Fibroblast of lung (primary cell): Measurements from ENCODE around the gene BCAS3.

ENCODE experiments used
- CTCF ChIP-seq, 2 donors: IDR thresholded peaks in 1 of 2; conservative IDR thresholded peaks in 1 of 2; 1 replicate in 1 of 2; 2 replicates in 1 of 2; pipeline ENCODE4 v1.5.1; 2011 to 2012; ENCODE audit warnings: low read length in 2 of 2, control low read depth in 1 of 2, inconsistent platforms in 1 of 2, low read depth in 1 of 2, mild to moderate bottlenecking in 1 of 2
- EZH2 ChIP-seq: IDR thresholded peaks from 2 replicates; pipeline ENCODE4 v1.5.1; 2012; ENCODE audit warnings: low read length, control low read depth, mild to moderate bottlenecking; ENCODE audit errors: missing control alignments

GRCh38 chr17:61214753-61215152 is 537.1 kb downstream of the BCAS3 start:
- no peak for TF ChIP-seq CTCF (conservative IDR thresholded peaks at IDR 0.05 in 1 of 2, IDR thresholded peaks at IDR 0.05 in 1 of 2; ENCODE audit: low read depth in 1 of 2, low read length in 2 of 2)
- TF ChIP-seq EZH2, result no peak
